ENCODE results near the gene MTFP1. TPM values are rescaled to one million over a fixed set of nuclear protein-coding genes. Genes with fewer than 3 reads are reported as not detected.

Gene MTFP1
- 21.1 TPM for total RNA-seq

DNA sequence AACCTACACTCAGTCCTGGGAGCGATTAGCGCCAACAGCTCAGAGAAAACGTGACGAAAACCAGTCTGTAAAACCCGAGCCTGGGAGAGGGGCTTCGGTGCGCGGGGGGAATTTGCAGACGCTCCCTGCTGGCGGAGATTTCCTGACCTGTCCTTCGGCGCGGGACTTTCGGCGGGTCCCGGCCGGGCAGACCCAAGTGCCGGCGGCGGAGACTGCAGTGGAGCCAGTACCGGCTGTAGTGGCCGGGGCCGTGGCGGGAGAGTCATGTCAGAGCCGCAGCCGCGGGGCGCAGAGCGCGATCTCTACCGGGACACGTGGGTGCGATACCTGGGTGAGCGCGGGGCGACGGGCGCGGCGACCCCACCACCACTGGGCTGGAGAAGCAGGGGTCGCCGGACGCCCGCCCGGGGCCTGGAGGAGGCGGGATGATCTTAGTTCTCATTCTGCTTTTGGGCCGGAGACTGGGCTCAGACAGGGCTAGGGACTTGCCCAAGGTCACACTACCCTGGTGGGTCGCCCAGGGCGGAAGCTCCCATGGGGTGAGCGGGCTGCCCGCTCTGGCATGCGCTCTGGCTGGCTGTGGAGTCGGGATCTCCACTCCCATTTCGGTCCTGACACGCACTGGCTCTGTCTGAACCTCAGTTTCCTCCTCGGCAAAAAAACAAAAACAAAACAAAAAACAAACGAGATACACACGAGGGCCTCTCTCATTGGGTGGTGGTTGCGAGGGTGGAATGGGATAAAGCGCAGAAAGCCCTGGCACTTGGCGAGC, at the start of gene MTFP1:
MTFP1 (plus strand) TSS at position 153 of the 772 bp plus-strand sequence; CDS start at position 265, 112 bp downstream.
- Histone ChIP-seq H3K27ac (peak within 1 kb of the TSS; percentile 94), H3K36me3 (peaks cover 0 to 1% of the 10 kb centered on the region in 2 donors), H3K4me3 (peak within 1 kb of the TSS; percentile 56 to 76), H3K27me3 (no peaks in the 10 kb centered on the region), H3K9me3 (no peaks in the 10 kb centered on the region), H3K4me1 (peaks cover 37% of the 10 kb centered on the region)
- intact Hi-C loops (cut with DNase I) = no loop called here
- no peak for TF ChIP-seq POLR2A (IDR thresholded peaks at IDR 0.05)
- no peak for TF ChIP-seq POLR2AphosphoS5 (IDR thresholded peaks at IDR 0.05; ENCODE audit: insufficient read depth in 1 of 2, low read depth in 1 of 2)
- TF ChIP-seq CTCF (IDR thresholded peaks at IDR 0.05) = no peak
- no peak for DNase-seq (ENCODE audit: extremely low spot score in 2 of 2)

DNA sequence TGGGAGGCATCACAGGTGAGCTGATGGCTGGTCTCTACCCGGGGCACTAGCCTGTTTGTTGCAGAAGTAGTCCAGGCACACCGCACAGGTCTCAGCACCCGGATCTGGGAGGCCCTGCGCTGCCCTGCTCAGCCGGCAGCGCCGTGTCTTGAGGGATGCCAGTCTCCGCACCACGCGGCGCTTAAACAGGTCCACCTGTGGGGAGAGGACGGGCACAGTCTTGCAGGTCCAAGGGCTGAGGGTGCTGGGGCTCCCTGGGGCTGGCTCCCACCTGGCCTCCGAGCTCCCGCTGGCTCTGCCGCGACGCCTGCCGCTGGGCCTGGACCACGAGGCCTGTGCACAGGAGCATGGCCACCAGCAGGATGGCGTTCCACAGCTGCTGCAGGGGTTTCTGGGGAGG, 45.6 kb upstream of the MTFP1 start:
- Histone ChIP-seq H3K36me3 (peaks cover 0 to 28% of the 10 kb centered on the region in 2 donors), H3K27me3 (no peaks in the 10 kb centered on the region), H3K9me3 (no peaks in the 10 kb centered on the region), H3K4me3 (no peak overlapping the region), H3K27ac (no peak overlapping the region), H3K4me1 (no peaks in the 10 kb centered on the region)
- intact Hi-C loops (cut with DNase I) = no loop called here
- TF ChIP-seq CTCF (IDR thresholded peaks at IDR 0.05) = no peak
- TF ChIP-seq POLR2A (IDR thresholded peaks at IDR 0.05) = no peak
- no peak for TF ChIP-seq POLR2AphosphoS5 (IDR thresholded peaks at IDR 0.05; ENCODE audit: insufficient read depth in 1 of 2, low read depth in 1 of 2)
- no peak for DNase-seq (ENCODE audit: extremely low spot score in 2 of 2)

- intact Hi-C loops (cut with DNase I) = no loop called here
- H3K27me3 ChIP-seq = no peaks in the 10 kb centered on the region
- H3K9me3 ChIP-seq = no peaks in the 10 kb centered on the region
- DNase-seq (ENCODE audit: extremely low spot score in 2 of 2) = no peak
- no peak overlapping the region for H3K4me3 ChIP-seq
- peaks cover 5% of the 10 kb centered on the region for H3K4me1 ChIP-seq
- H3K27ac ChIP-seq = no peak overlapping the region
- no peak for TF ChIP-seq CTCF (IDR thresholded peaks at IDR 0.05)
- TF ChIP-seq POLR2AphosphoS5 (IDR thresholded peaks at IDR 0.05; ENCODE audit: insufficient read depth in 1 of 2, low read depth in 1 of 2) = no peak
- no peak for TF ChIP-seq POLR2A (IDR thresholded peaks at IDR 0.05)
- peaks cover 0 to 28% of the 10 kb centered on the region in 2 donors for H3K36me3 ChIP-seq
Observed at GRCh38 chr22:30381264-30381663, 44.3 kb upstream of the MTFP1 start.

DNA sequence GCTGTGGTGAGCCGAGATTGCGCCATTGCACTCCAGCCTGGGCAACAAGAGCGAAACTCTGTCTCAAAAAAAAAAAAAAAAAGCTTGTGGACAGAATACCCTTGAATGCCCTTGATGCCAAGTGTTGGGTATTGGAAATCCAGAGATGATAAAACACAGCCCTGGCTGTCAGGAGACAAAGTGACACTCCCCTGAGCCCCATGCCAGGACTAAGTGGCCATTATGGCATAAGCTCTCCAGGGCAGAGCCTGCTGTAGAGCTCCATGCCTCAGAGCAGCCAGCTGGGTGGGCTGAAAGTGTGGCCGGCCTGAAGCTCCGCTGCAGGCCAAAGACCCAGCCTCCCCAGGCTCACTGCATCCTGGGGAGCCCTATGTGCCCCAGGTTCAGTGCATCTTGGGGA, 43.2 kb upstream of the MTFP1 start:
- TF ChIP-seq POLR2AphosphoS5 (IDR thresholded peaks at IDR 0.05; ENCODE audit: insufficient read depth in 1 of 2, low read depth in 1 of 2) (no peak), POLR2A (IDR thresholded peaks at IDR 0.05) (no peak), CTCF (IDR thresholded peaks at IDR 0.05) (no peak)
- no peak overlapping the region for H3K4me3 ChIP-seq
- H3K27ac ChIP-seq = no peak overlapping the region
- no peaks in the 10 kb centered on the region for H3K9me3 ChIP-seq
- no peak for DNase-seq (ENCODE audit: extremely low spot score in 2 of 2)
- H3K27me3 ChIP-seq = no peaks in the 10 kb centered on the region
- H3K36me3 ChIP-seq = peaks cover 0 to 28% of the 10 kb centered on the region in 2 donors
- H3K4me1 ChIP-seq = peaks cover 12% of the 10 kb centered on the region
- intact Hi-C loops (cut with DNase I) = no loop called here

- Histone ChIP-seq H3K36me3 (peaks cover 0 to 23% of the 10 kb centered on the region in 2 donors), H3K9me3 (no peaks in the 10 kb centered on the region), H3K27ac (no peak overlapping the region), H3K27me3 (no peaks in the 10 kb centered on the region), H3K4me3 (no peak overlapping the region), H3K4me1 (peaks cover 12% of the 10 kb centered on the region)
- TF ChIP-seq POLR2A (IDR thresholded peaks at IDR 0.05) (no peak), CTCF (IDR thresholded peaks at IDR 0.05) (no peak), POLR2AphosphoS5 (IDR thresholded peaks at IDR 0.05; ENCODE audit: insufficient read depth in 1 of 2, low read depth in 1 of 2) (no peak)
- intact Hi-C loops (cut with DNase I) = no loop called here
- no peak for DNase-seq (ENCODE audit: extremely low spot score in 2 of 2)
Observed at GRCh38 chr22:30383061-30383460, 42.5 kb upstream of the MTFP1 start.
